Thymus (tissue), 11 donors: ENCODE measurements around the gene MAST3. TPM values are rescaled to one million over a fixed set of nuclear protein-coding genes. Genes with fewer than 3 reads are reported as not detected.

Experiments used
- DNase-seq, 9 donors: peaks; one replicate each; pipeline ENCODE4 v3.0.0-alpha.2; 2013; ENCODE audit warnings: low spot score in 9 of 9, low read depth in 6 of 9, missing footprints in 1 of 9
- H3K27ac ChIP-seq, 2 donors: one replicate each; pipeline ENCODE4 v1.5.1; 2013; ENCODE audit warnings: control low read depth in 1 of 2, low read depth in 1 of 2, low read length in 1 of 2, mild to moderate bottlenecking in 1 of 2, moderate library complexity in 1 of 2
- H3K27me3 ChIP-seq, 2 donors: one replicate each; pipeline ENCODE4 v1.5.1; 2013; ENCODE audit warnings: low read length in 1 of 2; ENCODE audit not compliant: control insufficient read depth in 2 of 2, insufficient read depth in 1 of 2
- H3K36me3 ChIP-seq, 2 donors: one replicate each; pipeline ENCODE4 v1.5.1; 2013; ENCODE audit warnings: low read length in 1 of 2, mild to moderate bottlenecking in 1 of 2, moderate library complexity in 1 of 2; ENCODE audit not compliant: control insufficient read depth in 2 of 2, insufficient read depth in 2 of 2
- H3K4me1 ChIP-seq, 2 donors: one replicate each; pipeline ENCODE4 v1.5.1; 2013; ENCODE audit warnings: low read length in 2 of 2; ENCODE audit not compliant: control insufficient read depth in 2 of 2, insufficient read depth in 2 of 2
- H3K4me3 ChIP-seq, 2 donors: one replicate each; pipeline ENCODE4 v1.5.1; 2013; ENCODE audit warnings: low read length in 2 of 2, control low read depth in 1 of 2, mild to moderate bottlenecking in 1 of 2
- H3K9me3 ChIP-seq, 2 donors: one replicate each; pipeline ENCODE4 v1.5.1; 2013; ENCODE audit warnings: low read length in 1 of 2, mild to moderate bottlenecking in 1 of 2; ENCODE audit not compliant: control insufficient read depth in 2 of 2, insufficient read depth in 1 of 2
- WGBS: extraction: QIAGEN DNeasy Blood & Tissue Kit; methylation state at CpG from one replicate; pipeline ENCODE4 v1.1.7; 2013; 5-methylcytosine and 5-hydroxymethylcytosine counted together
- polyA plus RNA-seq: library from polyadenylated mRNA; stranded (reverse); fragments of 200-250 nt; gene quantifications from one replicate; pipeline ENCODE4 v1.2.3, GENCODE V29; 2013
- total RNA-seq: library from RNA; stranded (reverse); fragments of 120-200 nt; gene quantifications from one replicate; pipeline ENCODE4 v1.2.4, GENCODE V29; 2013
- donor health status: healthy.

MAST3 gene
- total and polyA plus RNA-seq, 2 donors = 2.0 to 8.9 TPM

DNA sequence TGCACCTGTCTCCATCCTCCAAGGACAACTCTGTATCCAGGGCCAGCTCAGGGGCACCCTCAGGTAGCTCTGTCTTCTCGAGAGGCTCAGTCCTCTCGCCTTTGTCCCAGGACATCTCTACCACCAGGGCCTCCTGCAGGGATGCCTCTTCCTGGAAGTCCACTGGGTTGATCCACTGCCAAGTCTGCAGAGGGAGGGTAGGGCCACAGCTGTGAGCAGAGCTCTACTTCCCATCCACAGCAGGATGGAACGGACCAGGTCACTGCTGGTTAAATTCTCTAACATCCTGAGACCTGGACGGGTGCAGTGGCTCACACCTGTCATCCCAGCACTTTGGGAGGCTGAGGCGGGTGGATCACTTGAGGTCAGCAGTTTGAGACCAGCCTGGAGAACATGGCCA lies 37.7 kb upstream of the MAST3 start:
- 95% methylated on average over 5 of the region's 5 CpGs for WGBS
- no peak overlapping the region for H3K27ac ChIP-seq
- H3K9me3 ChIP-seq = peaks cover 0 to 6% of the 10 kb centered on the region in 2 donors
- peaks cover 4 to 14% of the 10 kb centered on the region in 2 donors for H3K4me1 ChIP-seq
- H3K4me3 ChIP-seq = no peak overlapping the region
- H3K27me3 ChIP-seq = no peaks in the 10 kb centered on the region
- H3K36me3 ChIP-seq = no peaks in the 10 kb centered on the region
- no peak for DNase-seq

DNA sequence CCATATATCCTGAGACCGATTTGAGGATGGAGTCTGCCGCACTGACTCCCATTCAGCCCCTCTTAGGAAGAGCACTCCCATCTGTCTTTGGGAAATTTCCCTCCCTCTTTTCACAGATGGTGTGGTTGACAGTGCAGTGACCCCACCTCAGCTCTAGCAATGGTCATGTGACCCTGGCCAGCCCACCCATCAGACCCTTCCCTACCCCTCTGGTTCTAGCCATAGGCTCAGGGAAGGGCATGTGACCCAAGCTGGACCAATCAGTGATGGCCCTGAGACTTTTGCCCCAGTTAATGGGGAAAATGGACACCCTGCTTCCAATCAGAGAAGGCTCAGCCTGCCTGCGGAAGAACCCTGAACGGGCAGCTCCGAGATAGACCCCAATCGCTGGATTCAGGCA lies 37.1 kb upstream of the MAST3 start:
- H3K27ac ChIP-seq = no peak overlapping the region
- H3K36me3 ChIP-seq = no peaks in the 10 kb centered on the region
- no peak for DNase-seq
- H3K9me3 ChIP-seq = peaks cover 0 to 6% of the 10 kb centered on the region in 2 donors
- no peaks in the 10 kb centered on the region for H3K27me3 ChIP-seq
- 95% methylated on average over 6 of the region's 6 CpGs for WGBS
- H3K4me3 ChIP-seq = no peak overlapping the region
- peaks cover 4 to 14% of the 10 kb centered on the region in 2 donors for H3K4me1 ChIP-seq

GRCh38 chr19:18062028-18062427 lies 35.5 kb upstream of the MAST3 start:
- Histone ChIP-seq H3K27ac (no peak overlapping the region), H3K36me3 (no peaks in the 10 kb centered on the region), H3K4me3 (no peak overlapping the region), H3K27me3 (no peaks in the 10 kb centered on the region), H3K9me3 (peaks cover 0 to 6% of the 10 kb centered on the region in 2 donors), H3K4me1 (peaks cover 4 to 14% of the 10 kb centered on the region in 2 donors)
- 92% methylated on average over 8 of the region's 8 CpGs for WGBS
- no peak for DNase-seq

DNA sequence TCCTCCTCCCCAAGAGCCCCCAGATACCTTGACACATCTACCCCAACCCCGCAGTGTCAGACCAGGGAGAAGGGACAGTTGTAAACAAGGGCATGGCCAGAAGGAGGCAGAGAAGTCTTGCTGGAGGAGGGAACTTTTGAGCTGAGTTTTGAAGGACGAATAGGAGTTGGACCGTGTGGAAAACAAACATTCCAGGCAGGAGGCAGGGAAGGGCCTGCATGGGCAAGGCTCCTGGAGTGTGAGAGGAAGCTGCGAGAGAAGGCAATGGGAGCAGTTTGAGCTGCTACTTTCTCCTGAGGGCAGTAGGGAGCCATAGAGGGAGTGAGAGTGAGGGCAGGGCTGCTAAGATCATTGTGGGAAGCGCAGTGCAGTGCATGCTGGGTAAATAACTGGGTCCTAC lies 34.1 kb upstream of the MAST3 start:
- Histone ChIP-seq H3K36me3 (no peaks in the 10 kb centered on the region), H3K4me3 (no peak overlapping the region), H3K9me3 (no peaks in the 10 kb centered on the region), H3K4me1 (peaks cover 3 to 4% of the 10 kb centered on the region in 2 donors), H3K27ac (no peak overlapping the region), H3K27me3 (no peaks in the 10 kb centered on the region)
- DNase-seq = peak in 1 of 9 donors; percentile 25
- WGBS = 97% methylated on average over 5 of the region's 5 CpGs

GRCh38 chr19:18065173-18065495 lies 32.4 kb upstream of the MAST3 start:
- H3K27ac ChIP-seq = no peak overlapping the region
- H3K4me3 ChIP-seq = no peak overlapping the region
- peaks cover 0 to 1% of the 10 kb centered on the region in 2 donors for H3K36me3 ChIP-seq
- DNase-seq = no peak
- no peaks in the 10 kb centered on the region for H3K4me1 ChIP-seq
- no peaks in the 10 kb centered on the region for H3K9me3 ChIP-seq
- 98% methylated on average over 1 of the region's 1 CpG for whole genome bisulfite sequencing
- H3K27me3 ChIP-seq = no peaks in the 10 kb centered on the region

DNA sequence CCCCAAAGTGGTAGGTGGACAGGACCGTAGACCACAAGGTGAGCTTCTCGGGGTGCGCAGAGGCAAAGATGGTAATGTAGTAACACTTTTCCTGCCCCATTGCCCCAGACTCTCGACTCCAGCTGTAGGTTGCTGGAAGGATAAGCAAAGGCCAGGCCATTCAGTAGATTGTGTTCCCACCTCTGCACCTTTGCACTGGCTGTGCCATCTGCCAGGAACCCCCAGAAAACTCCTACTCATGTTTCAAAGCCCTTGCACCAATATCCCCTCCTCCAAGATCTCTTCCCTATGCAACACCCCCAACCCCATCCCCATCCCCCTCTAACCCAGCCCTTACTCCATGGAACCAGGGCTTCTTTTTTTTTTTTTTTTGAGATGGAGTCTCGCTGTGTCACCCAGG lies 29.2 kb upstream of the MAST3 start:
- no peaks in the 10 kb centered on the region for H3K27me3 ChIP-seq
- H3K4me1 ChIP-seq = peaks cover 0 to 5% of the 10 kb centered on the region in 2 donors
- no peak overlapping the region for H3K27ac ChIP-seq
- no peak overlapping the region for H3K4me3 ChIP-seq
- peaks cover 0 to 4% of the 10 kb centered on the region in 2 donors for H3K9me3 ChIP-seq
- DNase-seq = no peak
- WGBS = over 99% methylated on average over 5 of the region's 5 CpGs
- H3K36me3 ChIP-seq = peaks cover 0 to 14% of the 10 kb centered on the region in 2 donors

GRCh38 chr19:18069383-18069782 lies 28.2 kb upstream of the MAST3 start:
- Histone ChIP-seq H3K27me3 (no peaks in the 10 kb centered on the region), H3K27ac (no peak overlapping the region), H3K36me3 (peaks cover 0 to 14% of the 10 kb centered on the region in 2 donors), H3K4me3 (no peak overlapping the region), H3K9me3 (peaks cover 0 to 4% of the 10 kb centered on the region in 2 donors), H3K4me1 (peaks cover 0 to 15% of the 10 kb centered on the region in 2 donors)
- no peak for DNase-seq
- 98% methylated on average over 15 of the region's 15 CpGs for WGBS

DNA sequence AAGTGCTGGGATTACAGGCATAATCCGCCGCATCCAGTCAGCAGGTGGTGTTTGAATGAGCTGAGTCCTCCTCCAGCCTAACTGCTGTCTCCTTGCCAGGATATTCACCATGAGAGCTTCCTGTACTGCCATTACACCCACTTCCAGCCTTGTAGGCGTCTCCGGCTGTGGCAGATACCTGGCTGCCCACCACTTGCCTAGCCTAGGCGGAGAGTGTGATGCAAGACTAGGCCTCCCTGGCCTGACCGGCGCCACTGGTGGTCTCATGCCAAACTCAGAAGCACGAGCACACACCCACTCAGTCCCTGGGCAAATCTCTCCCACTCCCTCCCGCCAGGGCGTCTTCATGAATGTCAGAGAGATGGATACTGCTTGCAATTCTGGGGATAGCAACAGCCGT lies 27.4 kb upstream of the MAST3 start:
- 96% methylated on average over 11 of the region's 11 CpGs for WGBS
- Histone ChIP-seq H3K36me3 (peaks cover 0 to 14% of the 10 kb centered on the region in 2 donors), H3K9me3 (peaks cover 0 to 4% of the 10 kb centered on the region in 2 donors), H3K4me1 (peaks cover 0 to 15% of the 10 kb centered on the region in 2 donors), H3K4me3 (no peak overlapping the region), H3K27me3 (no peaks in the 10 kb centered on the region), H3K27ac (no peak overlapping the region)
- no peak for DNase-seq

DNA sequence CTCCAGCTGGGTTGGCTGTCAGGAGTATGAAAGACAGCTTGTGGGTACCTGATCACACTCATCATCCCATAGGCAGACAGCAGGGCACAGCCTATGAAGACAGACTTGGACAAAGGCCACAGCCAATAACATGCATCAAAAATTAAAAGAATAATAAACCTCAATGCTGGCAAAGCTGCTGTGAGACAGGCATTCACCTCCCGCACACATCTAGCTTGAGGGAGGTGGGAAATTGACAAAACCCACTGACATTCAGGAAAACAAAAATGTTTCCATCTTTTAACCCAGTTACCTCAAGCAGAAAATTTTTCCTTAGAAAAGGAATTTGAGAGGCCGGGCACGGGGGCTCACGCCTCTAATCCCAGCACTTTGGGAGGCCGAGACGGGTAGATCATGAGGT lies 25.2 kb upstream of the MAST3 start:
- WGBS = 93% methylated on average over 6 of the region's 6 CpGs
- peaks cover 0 to 18% of the 10 kb centered on the region in 2 donors for H3K36me3 ChIP-seq
- no peak for DNase-seq
- H3K4me3 ChIP-seq = no peak overlapping the region
- peaks cover 0 to 15% of the 10 kb centered on the region in 2 donors for H3K4me1 ChIP-seq
- H3K27me3 ChIP-seq = no peaks in the 10 kb centered on the region
- peaks cover 0 to 4% of the 10 kb centered on the region in 2 donors for H3K9me3 ChIP-seq
- no peak overlapping the region for H3K27ac ChIP-seq

- peak in 1 of 9 donors; percentile 62 for DNase-seq
- peaks cover 0 to 15% of the 10 kb centered on the region in 2 donors for H3K4me1 ChIP-seq
- H3K4me3 ChIP-seq = no peak overlapping the region
- peak overlapping the region in 1 of 2 donors; percentile 32 for H3K27ac ChIP-seq
- no peaks in the 10 kb centered on the region for H3K27me3 ChIP-seq
- 53% methylated on average over 4 of the region's 4 CpGs for WGBS
- peaks cover 0 to 4% of the 10 kb centered on the region in 2 donors for H3K9me3 ChIP-seq
- peaks cover 0 to 18% of the 10 kb centered on the region in 2 donors for H3K36me3 ChIP-seq
Observed at GRCh38 chr19:18073197-18073596, 24.4 kb upstream of the MAST3 start.
